ENCODE results near the gene ARV1.

DNA sequence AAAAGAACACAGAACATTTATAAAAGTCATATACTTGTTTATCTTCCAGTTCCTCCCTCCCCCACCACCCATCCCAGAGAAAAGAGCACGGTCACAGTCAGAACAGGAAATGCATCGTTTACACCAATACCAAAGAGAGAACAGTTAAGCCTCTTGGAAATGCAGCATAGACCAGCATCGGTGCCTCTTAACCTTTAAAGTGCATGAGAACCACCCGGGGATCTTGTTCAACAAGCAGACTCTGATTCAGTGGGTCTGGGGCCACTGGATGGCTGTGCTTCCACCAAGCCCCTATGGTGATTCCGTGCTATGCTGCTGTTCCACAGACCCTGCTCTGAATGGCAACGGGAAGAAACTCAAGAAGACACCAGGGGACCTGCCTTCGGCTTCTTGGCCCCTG is 41.9 kb downstream of the ARV1 start:
- TF ChIP-seq, protein P1, sequence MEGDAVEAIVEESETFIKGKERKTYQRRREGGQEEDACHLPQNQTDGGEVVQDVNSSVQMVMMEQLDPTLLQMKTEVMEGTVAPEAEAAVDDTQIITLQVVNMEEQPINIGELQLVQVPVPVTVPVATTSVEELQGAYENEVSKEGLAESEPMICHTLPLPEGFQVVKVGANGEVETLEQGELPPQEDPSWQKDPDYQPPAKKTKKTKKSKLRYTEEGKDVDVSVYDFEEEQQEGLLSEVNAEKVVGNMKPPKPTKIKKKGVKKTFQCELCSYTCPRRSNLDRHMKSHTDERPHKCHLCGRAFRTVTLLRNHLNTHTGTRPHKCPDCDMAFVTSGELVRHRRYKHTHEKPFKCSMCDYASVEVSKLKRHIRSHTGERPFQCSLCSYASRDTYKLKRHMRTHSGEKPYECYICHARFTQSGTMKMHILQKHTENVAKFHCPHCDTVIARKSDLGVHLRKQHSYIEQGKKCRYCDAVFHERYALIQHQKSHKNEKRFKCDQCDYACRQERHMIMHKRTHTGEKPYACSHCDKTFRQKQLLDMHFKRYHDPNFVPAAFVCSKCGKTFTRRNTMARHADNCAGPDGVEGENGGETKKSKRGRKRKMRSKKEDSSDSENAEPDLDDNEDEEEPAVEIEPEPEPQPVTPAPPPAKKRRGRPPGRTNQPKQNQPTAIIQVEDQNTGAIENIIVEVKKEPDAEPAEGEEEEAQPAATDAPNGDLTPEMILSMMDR (IDR thresholded peaks at IDR 0.05; ENCODE audit: low read depth, low read length) = no peak
- TF ChIP-seq EZH2phosphoT487 (IDR thresholded peaks at IDR 0.05; ENCODE audit: low read depth) = no peak

All from OCI-LY3 (cell line).